Spleen (tissue), 11 donors: Measurements from ENCODE around the gene ERI3. TPM values are rescaled to one million over a fixed set of nuclear protein-coding genes. Genes with fewer than 3 reads are reported as not detected.
A peak's percentile ranks its signal among the peaks of the same experiment; 100 is the strongest.

Experiments used
- DNase-seq: peaks from one replicate; pipeline ENCODE4 v3.0.0-alpha.2; 2020
- H3K27ac ChIP-seq, 8 donors: fragments of 200-600 bp; sonication (generic) in 7 of 8; 1 replicate in 4 of 8; 2 replicates in 4 of 8; pipeline versions ENCODE4 v1.5.0 to v1.8.0; 2016 to 2021; ENCODE audit warnings: inconsistent platforms in 4 of 8, mild to moderate bottlenecking in 4 of 8, moderate library complexity in 1 of 8
- H3K27me3 ChIP-seq, 7 donors: fragments of 200-600 bp; sonication (generic) in 6 of 7; replicated peaks in 1 of 7; 1 replicate in 4 of 7; 2 replicates in 3 of 7; pipeline versions ENCODE4 v1.5.0 to v1.8.0; 2016 to 2021; ENCODE audit warnings: inconsistent platforms in 3 of 7, mild to moderate bottlenecking in 1 of 7
- H3K36me3 ChIP-seq, 6 donors: fragments of 200-600 bp; sonication (generic) in 5 of 6; 1 replicate in 4 of 6; 2 replicates in 2 of 6; pipeline versions ENCODE4 v1.5.0 to v1.8.0; 2016 to 2021; ENCODE audit warnings: inconsistent platforms in 2 of 6
- H3K4me1 ChIP-seq, 6 donors: fragments of 200-600 bp; sonication (generic) in 5 of 6; 1 replicate in 3 of 6; 2 replicates in 3 of 6; pipeline versions ENCODE4 v1.5.0 to v1.8.0; 2016 to 2021; ENCODE audit warnings: inconsistent platforms in 3 of 6
- H3K4me3 ChIP-seq, 8 donors: fragments of 200-600 bp; sonication (generic) in 7 of 8; 1 replicate in 4 of 8; 2 replicates in 4 of 8; pipeline versions ENCODE4 v1.5.0 to v1.8.0; 2016 to 2021; ENCODE audit warnings: inconsistent platforms in 4 of 8, mild to moderate bottlenecking in 4 of 8, moderate library complexity in 2 of 8
- H3K9me3 ChIP-seq, 8 donors: fragments of 200-600 bp; sonication (generic) in 7 of 8; 1 replicate in 4 of 8; 2 replicates in 4 of 8; pipeline versions ENCODE4 v1.5.0 to v1.8.0; 2016 to 2021; ENCODE audit warnings: inconsistent platforms in 4 of 8
- CTCF ChIP-seq, 11 experiments: fragments of 200-600 bp in 7 of 11; fragments of 450-650 bp in 4 of 11; sonication (generic) in 4 of 11; IDR thresholded peaks in 8 of 11; conservative IDR thresholded peaks in 3 of 11; 1 replicate in 7 of 11; 2 replicates in 4 of 11; pipeline versions ENCODE4 v1.4.0 to v1.8.0; 2016 to 2021; ENCODE audit warnings: antibody characterized with exemption in 11 of 11, inconsistent platforms in 4 of 11, mild to moderate bottlenecking in 1 of 11
- POLR2A ChIP-seq, 3 donors: fragments of 450-650 bp; IDR thresholded peaks; one replicate each; pipeline ENCODE4 v1.5.1; 2017; ENCODE audit warnings: antibody characterized with exemption in 3 of 3, mild to moderate bottlenecking in 1 of 3
- POLR2AphosphoS5 ChIP-seq, 3 donors: sonication (generic); formaldehyde crosslinking; IDR thresholded peaks; one replicate each; pipeline ENCODE4 v1.5.1; 2017; ENCODE audit warnings: antibody characterized with exemption in 3 of 3
- WGBS, 5 donors: extraction: QIAGEN DNeasy Blood & Tissue Kit in 3 of 5; methylation state at CpG; one replicate each; pipeline versions ENCODE4 v1.1.5 to v1.1.7; 2013 to 2018; 5-methylcytosine and 5-hydroxymethylcytosine counted together
- intact Hi-C: fragments of 100-400 bp; cut with DNase I; formaldehyde crosslinking; loops from one replicate; pipeline ENCODE4 v1.15.0; 2023; ENCODE audit warnings: low total_unique reads
- polyA plus RNA-seq, 3 donors: library from polyadenylated mRNA; stranded (reverse); fragments of 200-250 nt; gene quantifications; one replicate each; pipeline ENCODE4 v1.2.1, GENCODE V29; 2013
- total RNA-seq, 7 donors: library from RNA; depleted of rRNA in 3 of 7; stranded (reverse); fragments of >200 nt in 3 of 7; fragmentation: NEBNext Ultra II Directional in 4 of 7; extraction: Animal tissue kit (Norgen Biotek cat#: 25700) in 4 of 7; gene quantifications; one replicate each; pipeline versions ENCODE4 v1.1.0 to v1.2.1, GENCODE V29; 2016 to 2021
- donor health status: healthy with polysubstance abuse.
- donor health status: DM: no; HTN: no; CAD: no; lungs with moderate emphysema.
- donor health status: DM: no; HTN: no; CAD: no.
- donor health status: Bipolar disorder and iron deficiency.
- donor health status: healthy.
- donor health status: DM: no; HTN: no; CAD: no.
- donor health status: DM: yes; HTN: yes; CAD: no.

Gene ERI3
- total and polyA plus RNA-seq, 10 donors, result 20.1 to 41.1 (median 27.3) TPM

GRCh38 chr1:44236490-44237272 is 118.4 kb downstream of the ERI3 start:
- H3K27ac ChIP-seq, result no peak overlapping the region
- no peak overlapping the region for H3K4me3 ChIP-seq
- no peaks in the 10 kb centered on the region for H3K9me3 ChIP-seq
- 80 to 94% (median 92%) methylated on average over 4 to 8 of the region's 8 CpGs for WGBS, 5 donors
- intact Hi-C loops, result no loop called here
- H3K4me1 ChIP-seq, result peaks cover 0 to 40% (median 14%) of the 10 kb centered on the region in 6 donors
- TF ChIP-seq CTCF (IDR thresholded peaks at IDR 0.05 in 8 of 11, conservative IDR thresholded peaks at IDR 0.05 in 3 of 11) (no peak), POLR2A (IDR thresholded peaks at IDR 0.05) (no peak), POLR2AphosphoS5 (IDR thresholded peaks at IDR 0.05) (no peak)
- no peaks in the 10 kb centered on the region for H3K27me3 ChIP-seq
- DNase-seq, result peak; percentile 22
- peaks cover 0 to 35% (median 2%) of the 10 kb centered on the region in 6 donors for H3K36me3 ChIP-seq

- no peaks in the 10 kb centered on the region for H3K9me3 ChIP-seq
- H3K4me1 ChIP-seq, result peaks cover 0 to 33% (median 14%) of the 10 kb centered on the region in 6 donors
- H3K27me3 ChIP-seq, result no peaks in the 10 kb centered on the region
- WGBS, 5 donors, result 96 to 99% (median 98%) methylated on average over 5 of the region's 5 CpGs
- peak; percentile 33 for DNase-seq
- no peak overlapping the region for H3K4me3 ChIP-seq
- TF ChIP-seq POLR2A (IDR thresholded peaks at IDR 0.05) (no peak), POLR2AphosphoS5 (IDR thresholded peaks at IDR 0.05) (no peak), CTCF (IDR thresholded peaks at IDR 0.05 in 8 of 11, conservative IDR thresholded peaks at IDR 0.05 in 3 of 11) (no peak)
- H3K36me3 ChIP-seq, result peaks cover 0 to 32% (median 2%) of the 10 kb centered on the region in 6 donors
- intact Hi-C loops, result no loop called here
- no peak overlapping the region for H3K27ac ChIP-seq
These were observed 119.2 kb downstream of the ERI3 start for GRCh38 chr1:44235808-44236207.

- Histone ChIP-seq H3K27me3 (no peaks in the 10 kb centered on the region), H3K27ac (no peak overlapping the region), H3K9me3 (no peaks in the 10 kb centered on the region), H3K4me1 (peaks cover 0 to 11% (median 7%) of the 10 kb centered on the region in 6 donors), H3K4me3 (no peak overlapping the region), H3K36me3 (peaks cover 0 to 32% (median 0%) of the 10 kb centered on the region in 6 donors)
- TF ChIP-seq CTCF (IDR thresholded peaks at IDR 0.05 in 8 of 11, conservative IDR thresholded peaks at IDR 0.05 in 3 of 11) (no peak), POLR2A (IDR thresholded peaks at IDR 0.05) (no peak), POLR2AphosphoS5 (IDR thresholded peaks at IDR 0.05) (no peak)
- no peak for DNase-seq
- WGBS, 5 donors, result 83 to 94% (median 88%) methylated on average over 1 of the region's 1 CpG
- intact Hi-C loops, result no loop called here
These were observed 121.5 kb downstream of the ERI3 start for GRCh38 chr1:44233593-44233992.

GRCh38 chr1:44230796-44231195 is 124.3 kb downstream of the ERI3 start:
- no peak for TF ChIP-seq CTCF (IDR thresholded peaks at IDR 0.05 in 8 of 11, conservative IDR thresholded peaks at IDR 0.05 in 3 of 11)
- TF ChIP-seq POLR2A (IDR thresholded peaks at IDR 0.05), result no peak
- TF ChIP-seq POLR2AphosphoS5 (IDR thresholded peaks at IDR 0.05), result no peak
- no peaks in the 10 kb centered on the region for H3K9me3 ChIP-seq
- no peak overlapping the region for H3K27ac ChIP-seq
- DNase-seq, result no peak
- H3K4me1 ChIP-seq, result peaks cover 0 to 14% (median 0%) of the 10 kb centered on the region in 6 donors
- H3K27me3 ChIP-seq, result no peaks in the 10 kb centered on the region
- 93 to 96% (median 95%) methylated on average over 3 of the region's 3 CpGs for WGBS, 5 donors
- H3K36me3 ChIP-seq, result peaks cover 0 to 35% (median 0%) of the 10 kb centered on the region in 6 donors
- no peak overlapping the region for H3K4me3 ChIP-seq
- intact Hi-C loops, result no loop called here
